IMR-90 (cell line): ENCODE data around the gene SYNM. TPM values are rescaled to one million over a fixed set of nuclear protein-coding genes. Genes with fewer than 3 reads are reported as not detected.
A peak's percentile ranks its signal among the peaks of the same experiment; 100 is the strongest.

ENCODE experiments used
- ATAC-seq: fragments of 200-7000 bp; cut with Tn5 transposase; 2 replicates; pipeline ENCODE4 v1.9.1; 2020; ENCODE audit warnings: low read depth, mild to moderate bottlenecking, moderate library complexity
- BruUV-seq: library from RNA; stranded (reverse); fragments of 400-500 nt; replicated peaks from 2 replicates; lab custom pipeline; 2021; lab: Mats Ljungman, UMichigan
- CTCF ChIA-PET: fragments of 300-600 bp; formaldehyde crosslinking; extraction: SDS; loops from one replicate; lab custom pipeline; 2021; ENCODE audit warnings: antibody characterized with exemption; lab: Yijun Ruan, JAX
- POLR2A ChIA-PET: fragments of 300-600 bp; sonication (Branson Sonifier 250); formaldehyde crosslinking; loops from one replicate; lab custom pipeline; 2022; ENCODE audit warnings: antibody characterized with exemption; ENCODE audit not compliant: unreplicated experiment; lab: Charles Lee
- DNase-seq: peaks from one replicate; pipeline ENCODE4 v3.0.0; 2013
- H2AFZ ChIP-seq: replicated peaks from 2 replicates; pipeline ENCODE3; 2013; ENCODE audit warnings: low read length, mild to moderate bottlenecking; ENCODE audit not compliant: poor library complexity
- H2AK5ac ChIP-seq: 2 replicates; pipeline ENCODE4 v1.6.1; 2013; ENCODE audit warnings: low read depth, low read length, inconsistent platforms
- H2AK9ac ChIP-seq: replicated peaks from 2 replicates; pipeline ENCODE3; 2013; ENCODE audit warnings: mild to moderate bottlenecking, low read depth, low read length, moderate library complexity; ENCODE audit not compliant: poor library complexity
- H2BK120ac ChIP-seq: 2 replicates; pipeline ENCODE4 v1.6.1; 2013; ENCODE audit warnings: low read depth, low read length, inconsistent platforms
- H2BK15ac ChIP-seq: 3 replicates; pipeline ENCODE4 v1.6.1; 2013; ENCODE audit warnings: low read depth, low read length, inconsistent platforms
- H2BK20ac ChIP-seq: 2 replicates; pipeline ENCODE4 v1.6.1; 2013; ENCODE audit warnings: low read depth, mild to moderate bottlenecking, inconsistent platforms, low read length, moderate library complexity
- H2BK5ac ChIP-seq: 2 replicates; pipeline ENCODE4 v1.6.1; 2013; ENCODE audit warnings: mild to moderate bottlenecking, low read depth, low read length, inconsistent platforms; ENCODE audit not compliant: poor library complexity, severe bottlenecking
- H3K14ac ChIP-seq: replicated peaks from 2 replicates; pipeline ENCODE4 v1.6.1; 2013; ENCODE audit warnings: low read depth, low read length, inconsistent platforms
- H3K18ac ChIP-seq: 2 replicates; pipeline ENCODE4 v1.6.1; 2013; ENCODE audit warnings: low read depth, low read length, control low read depth
- H3K23ac ChIP-seq: 2 replicates; pipeline ENCODE4 v1.6.1; 2013; ENCODE audit warnings: low read depth, low read length, inconsistent platforms
- H3K27ac ChIP-seq: 2 replicates; pipeline ENCODE4 v1.5.1; 2013; ENCODE audit warnings: mild to moderate bottlenecking, control low read depth, low read length; ENCODE audit not compliant: insufficient read depth
- H3K27me3 ChIP-seq: 2 replicates; pipeline ENCODE4 v1.6.1; 2013; ENCODE audit warnings: low read length; ENCODE audit not compliant: control insufficient read depth, insufficient read depth
- H3K36me3 ChIP-seq: 2 replicates; pipeline ENCODE4 v1.6.1; 2013; ENCODE audit warnings: low read length, mixed read lengths; ENCODE audit not compliant: control insufficient read depth, insufficient read depth
- H3K4ac ChIP-seq: 2 replicates; pipeline ENCODE4 v1.6.1; 2013; ENCODE audit warnings: low read depth, low read length, inconsistent platforms
- H3K4me1 ChIP-seq: 2 replicates; pipeline ENCODE4 v1.6.1; 2013; ENCODE audit warnings: low read length, mixed read lengths; ENCODE audit not compliant: control insufficient read depth, insufficient read depth
- H3K4me2 ChIP-seq: 2 replicates; pipeline ENCODE4 v1.6.1; 2013; ENCODE audit warnings: low read depth, mild to moderate bottlenecking, control low read depth, low read length, moderate library complexity
- H3K4me3 ChIP-seq: 2 replicates; pipeline ENCODE4 v1.5.1; 2013; ENCODE audit warnings: low read depth, mild to moderate bottlenecking, control low read depth, low read length, moderate library complexity; ENCODE audit not compliant: insufficient read depth
- H3K56ac ChIP-seq: 2 replicates; pipeline ENCODE4 v1.6.1; 2013; ENCODE audit warnings: low read length, inconsistent platforms; ENCODE audit not compliant: insufficient read depth; ENCODE audit errors: extremely low read depth
- H3K79me1 ChIP-seq, 2 experiments: 2 replicates each; pipeline ENCODE4 v1.6.1; 2013; ENCODE audit warnings: low read length in 2 of 2, inconsistent platforms in 1 of 2, low read depth in 1 of 2
- H3K9ac ChIP-seq: 2 replicates; pipeline ENCODE4 v1.6.1; 2013; ENCODE audit warnings: low read depth, low read length, control low read depth
- H3K9me1 ChIP-seq: 2 replicates; pipeline ENCODE4 v1.6.1; 2013; ENCODE audit warnings: low read length, inconsistent platforms; ENCODE audit not compliant: insufficient read depth
- H3K9me3 ChIP-seq: 2 replicates; pipeline ENCODE4 v1.6.1; 2013; ENCODE audit warnings: low read length; ENCODE audit not compliant: control insufficient read depth, insufficient read depth
- H4K20me1 ChIP-seq: 2 replicates; pipeline ENCODE4 v1.6.1; 2013; ENCODE audit warnings: low read length, inconsistent platforms; ENCODE audit not compliant: insufficient read depth
- H4K5ac ChIP-seq: 2 replicates; pipeline ENCODE4 v1.6.1; 2013; ENCODE audit warnings: mild to moderate bottlenecking, low read depth, low read length, control low read depth
- H4K8ac ChIP-seq, 2 experiments: 2 replicates each; pipeline ENCODE4 v1.6.1; 2013; ENCODE audit warnings: low read depth in 2 of 2, low read length in 2 of 2, control low read depth in 1 of 2, inconsistent platforms in 1 of 2
- H4K91ac ChIP-seq: 2 replicates; pipeline ENCODE4 v1.6.1; 2013; ENCODE audit warnings: low read depth, low read length, inconsistent platforms; ENCODE audit not compliant: insufficient read depth
- BHLHE40 ChIP-seq: fragments of 150-350 bp; IDR thresholded peaks from 2 replicates; pipeline ENCODE4 v1.6.1; 2016; ENCODE audit warnings: mild to moderate bottlenecking, low read depth, low read length
- CEBPB ChIP-seq: IDR thresholded peaks from 2 replicates; pipeline ENCODE4 v1.6.1; 2012; ENCODE audit warnings: low read depth, low read length, improper control_type of control experiment
- CHD1 ChIP-seq: IDR thresholded peaks from 2 replicates; pipeline ENCODE4 v1.6.1; 2012; ENCODE audit warnings: low read depth, low read length, improper control_type of control experiment
- CTCF ChIP-seq: conservative IDR thresholded peaks from 2 replicates; pipeline ENCODE4 v1.5.1; 2012; ENCODE audit warnings: mild to moderate bottlenecking, low read depth, low read length, improper control_type of control experiment
- ELK1 ChIP-seq: fragments of 150-350 bp; IDR thresholded peaks from 2 replicates; pipeline ENCODE4 v1.6.1; 2016; ENCODE audit warnings: low read depth, mild to moderate bottlenecking, low read length, moderate library complexity, borderline replicate concordance
- FOS ChIP-seq: fragments of 150-350 bp; IDR thresholded peaks from 2 replicates; pipeline ENCODE4 v1.6.1; 2016; ENCODE audit warnings: low read depth, low read length
- MAZ ChIP-seq: IDR thresholded peaks from 2 replicates; pipeline ENCODE4 v1.6.1; 2012; ENCODE audit warnings: low read depth, mild to moderate bottlenecking, low read length, improper control_type of control experiment, moderate library complexity, borderline replicate concordance
- MXI1 ChIP-seq: IDR thresholded peaks from 2 replicates; pipeline ENCODE4 v1.6.1; 2012; ENCODE audit warnings: low read depth, mild to moderate bottlenecking, low read length, moderate library complexity, borderline replicate concordance
- RAD21 ChIP-seq: IDR thresholded peaks from 2 replicates; pipeline ENCODE4 v1.6.1; 2012; ENCODE audit warnings: low read length, improper control_type of control experiment
- SMC3 ChIP-seq: fragments of 150-350 bp; IDR thresholded peaks from 2 replicates; pipeline ENCODE4 v1.6.1; 2016; ENCODE audit warnings: low read depth, mild to moderate bottlenecking, antibody characterized with exemption, low read length, moderate library complexity
- USF2 ChIP-seq: fragments of 150-350 bp; IDR thresholded peaks from 2 replicates; pipeline ENCODE4 v1.6.1; 2017; ENCODE audit warnings: mild to moderate bottlenecking, antibody characterized with exemption, low read length, low read depth
- WGBS, 2 experiments: methylation state at CpG; one replicate each; pipeline versions ENCODE4 v1.1.5 to v1.1.7; 2013; ENCODE audit warnings: missing lambda C conversion rate in 2 of 2; ENCODE audit not compliant: insufficient read length in 1 of 2; ENCODE audit errors: extremely low coverage in 2 of 2; 5-methylcytosine and 5-hydroxymethylcytosine counted together
- dilution Hi-C: fragments of 300-500 bp; cut with HindIII; formaldehyde crosslinking; loops from one replicate; pipeline ENCODE4 v1.14.3; 2018; ENCODE audit warnings: low sequenced_read_pairs; ENCODE audit not compliant: unreplicated experiment
- in situ Hi-C: fragments of 300-500 bp; cut with MboI; formaldehyde crosslinking; loops from 3 replicates; pipeline ENCODE4 v1.14.3; 2019; ENCODE audit warnings: low sequenced_read_pairs, inconsistent platforms, mixed read lengths
- intact Hi-C: fragments of 100-400 bp; cut with micrococcal nuclease; formaldehyde crosslinking; loops from 2 replicates; pipeline ENCODE4 v1.10.0; 2022
- polyA plus RNA-seq, 3 experiments: library from polyadenylated mRNA; depleted of rRNA; stranded (reverse); fragments of >200 nt; gene quantifications; 2 replicates each; pipeline ENCODE4 v1.2.3, GENCODE V29; 2012; ENCODE audit warnings: low replicate concordance in 1 of 3
- total RNA-seq: library from RNA; depleted of rRNA; stranded (reverse); fragments of >200 nt; gene quantifications from 2 replicates; pipeline ENCODE4 v1.2.3, GENCODE V29; 2012

SYNM gene
- total and polyA plus RNA-seq, 2 of the 4 experiments (the other 2 are of a cell fraction): 2.1 to 3.4 TPM

GRCh38 chr15:99168601-99169580, 64.0 kb downstream of the SYNM start:
- dilution Hi-C loops: no loop called here
- no peaks in the 10 kb centered on the region for H3K27me3 ChIP-seq
- H2BK20ac ChIP-seq: peak overlapping the region; percentile 83
- H3K4me2 ChIP-seq: peak overlapping the region; percentile 2; the same call in 1 of the 2 replicates
- ATAC-seq: peak; percentile 10
- H2BK120ac ChIP-seq: peak overlapping the region; percentile 87
- H2BK15ac ChIP-seq: peak overlapping the region; percentile 83; the same call in 2 of the 3 replicates
- peak overlapping the region; percentile 33; the same call in 1 of the 2 replicates for H3K9ac ChIP-seq
- DNase-seq: no peak
- H2AK5ac ChIP-seq: peak overlapping the region; percentile 96
- H3K9me3 ChIP-seq: no peaks in the 10 kb centered on the region
- ChIA-PET POLR2A (no interaction called here), CTCF (interaction anchor here (1.1 kb wide), 1 partner anchor 68 kb away, joined by 4 read pairs; no protein-coding TSS in a partner anchor)
- peak overlapping the region; percentile 52 for H3K18ac ChIP-seq
- H3K14ac ChIP-seq: peak overlapping the region; percentile 94
- peaks cover 8% of the 10 kb centered on the region; the same call in 1 of the 2 replicates for H4K20me1 ChIP-seq
- intact Hi-C loops: no loop called here
- H4K8ac ChIP-seq: peak overlapping the region; percentile 84 to 89; a peak in 3 of 4 replicates
- peak overlapping the region; percentile 86 for H2BK5ac ChIP-seq
- 86% methylated on average over 1 of the region's 5 CpGs; no CpG with 5 or more reads in 1 of the 2 experiments for WGBS, 2 experiments
- peaks cover 33% of the 10 kb centered on the region for H3K9me1 ChIP-seq
- TF ChIP-seq CEBPB (no peak), MAZ (no peak), FOS (no peak), BHLHE40 (no peak), CTCF (no peak), ELK1 (no peak), CHD1 (no peak), SMC3 (no peak), RAD21 (no peak), USF2 (no peak), MXI1 (no peak)
- peak overlapping the region; percentile 93 for H2AK9ac ChIP-seq
- H4K91ac ChIP-seq: peak overlapping the region; percentile 93
- H3K36me3 ChIP-seq: peaks cover 19% of the 10 kb centered on the region
- H3K4me1 ChIP-seq: peaks cover 20% of the 10 kb centered on the region
- H3K23ac ChIP-seq: peak overlapping the region; percentile 90
- no peak overlapping the region for H3K4me3 ChIP-seq
- peak overlapping the region; percentile 40 for H4K5ac ChIP-seq
- H3K4ac ChIP-seq: peak overlapping the region; percentile 93
- peak overlapping the region; percentile 33; the same call in 1 of the 2 replicates for H3K56ac ChIP-seq
- peak overlapping the region; percentile 88 for H3K27ac ChIP-seq
- peak overlapping the region; percentile 74 for H2AFZ ChIP-seq
- H3K79me1 ChIP-seq: peaks cover 3 to 19% of the 10 kb centered on the region in 2 experiments; a peak in 3 of 4 replicates
- in situ Hi-C loops: no loop called here
- no TSS peak for BruUV-seq
